ENCODE measurements around the gene SLC25A5. TPM values are rescaled to one million over a fixed set of nuclear protein-coding genes. Genes with fewer than 3 reads are reported as not detected.
"Not testable (repeated sequence)": the region's sequence is repeated elsewhere in the genome, so short reads cannot be mapped to it uniquely, and the experiment has no call there.

SLC25A5 gene
- total and polyA plus RNA-seq, 7 experiments from 2014 or later: 90.2 to 333 (median 183) TPM

DNA sequence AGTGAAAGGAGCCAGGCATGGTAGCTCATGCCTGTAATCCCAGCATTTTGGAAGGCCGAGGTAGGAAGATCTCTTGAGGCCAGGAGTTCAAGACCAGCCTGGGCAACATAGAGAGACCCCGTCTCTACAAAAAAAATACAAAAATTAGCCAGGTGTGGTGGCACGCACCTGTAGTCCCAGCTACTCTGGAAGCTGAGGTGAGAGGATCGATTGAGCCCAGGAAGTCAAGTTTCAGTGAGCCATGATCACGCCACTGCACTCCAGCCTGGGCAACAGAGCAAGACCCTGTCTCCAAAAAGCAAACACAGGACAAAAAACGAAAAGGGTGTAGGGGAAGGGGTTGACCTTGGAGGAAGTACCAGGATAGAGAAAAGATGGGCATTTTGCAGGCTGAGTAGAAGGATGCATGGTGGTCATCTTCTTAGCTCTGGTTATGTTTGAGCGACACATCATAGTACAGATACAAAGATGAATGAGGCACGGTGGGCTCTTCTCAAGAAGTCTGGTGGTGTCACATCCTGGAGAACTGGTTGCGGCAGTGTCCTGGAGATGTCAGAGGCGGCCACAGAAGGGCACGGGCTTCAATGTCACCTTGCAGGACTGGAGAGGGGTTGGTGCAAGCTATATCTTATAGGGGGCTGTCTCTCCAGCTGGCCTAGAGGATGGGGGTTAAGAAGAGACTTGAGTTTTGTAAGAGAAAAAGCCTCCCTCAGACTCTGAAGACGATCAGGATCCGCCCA, 32.0 kb downstream of the SLC25A5 start:
- no peak for ATAC-seq
- CTCF ChIA-PET: interaction anchor here (1.9 kb wide), 1 partner anchor 18 kb away, joined by 6 read pairs; no protein-coding TSS in a partner anchor
- Histone ChIP-seq H3K27me3 (ENCODE audit: control insufficient read depth in 2 of 2, insufficient read depth in 2 of 2, low read length in 2 of 2) (no peaks in the 10 kb centered on the region), H3K27ac (ENCODE audit: low read depth, low read length) (no peak overlapping the region), H3K9me3 (ENCODE audit: control insufficient read depth in 2 of 3, low read length in 3 of 3) (no peaks in the 10 kb centered on the region), H3K4me1 (ENCODE audit: control insufficient read depth in 2 of 2, insufficient read depth in 2 of 2, low read length in 2 of 2) (peaks cover 0 to 32% of the 10 kb centered on the region in 2 donors), H3K36me3 (ENCODE audit: control insufficient read depth in 2 of 3, insufficient read depth in 3 of 3, low read length in 3 of 3) (no peaks in the 10 kb centered on the region), H3K4me3 (ENCODE audit: low read length) (no peak overlapping the region)
- H3K4me3 Mint-ChIP-seq: no peak overlapping the region
- intact Hi-C loops (cut with micrococcal nuclease): loop anchor here in 1 of 2 donors (5.0 kb wide), 1 partner anchor 33 kb away; the partner anchor contains the start of gene SLC25A5
- no peaks in the 10 kb centered on the region for H3K27me3 Mint-ChIP-seq
- H3K36me3 Mint-ChIP-seq: no peaks in the 10 kb centered on the region
- peak overlapping the region in 4 of 9 donors; percentile 8 to 81 (median 41) for H3K27ac Mint-ChIP-seq
- POLR2A ChIA-PET: interaction anchor here (0.6 to 1.5 kb wide), 3 partner anchors 18 to 234 kb away, joined by 3 to 5 read pairs (median 4); no protein-coding TSS in a partner anchor
- no peak for DNase-seq
- no peaks in the 10 kb centered on the region for H3K9me3 Mint-ChIP-seq
- H3K4me1 Mint-ChIP-seq: peaks cover 12 to 43% (median 19%) of the 10 kb centered on the region in 7 donors

DNA sequence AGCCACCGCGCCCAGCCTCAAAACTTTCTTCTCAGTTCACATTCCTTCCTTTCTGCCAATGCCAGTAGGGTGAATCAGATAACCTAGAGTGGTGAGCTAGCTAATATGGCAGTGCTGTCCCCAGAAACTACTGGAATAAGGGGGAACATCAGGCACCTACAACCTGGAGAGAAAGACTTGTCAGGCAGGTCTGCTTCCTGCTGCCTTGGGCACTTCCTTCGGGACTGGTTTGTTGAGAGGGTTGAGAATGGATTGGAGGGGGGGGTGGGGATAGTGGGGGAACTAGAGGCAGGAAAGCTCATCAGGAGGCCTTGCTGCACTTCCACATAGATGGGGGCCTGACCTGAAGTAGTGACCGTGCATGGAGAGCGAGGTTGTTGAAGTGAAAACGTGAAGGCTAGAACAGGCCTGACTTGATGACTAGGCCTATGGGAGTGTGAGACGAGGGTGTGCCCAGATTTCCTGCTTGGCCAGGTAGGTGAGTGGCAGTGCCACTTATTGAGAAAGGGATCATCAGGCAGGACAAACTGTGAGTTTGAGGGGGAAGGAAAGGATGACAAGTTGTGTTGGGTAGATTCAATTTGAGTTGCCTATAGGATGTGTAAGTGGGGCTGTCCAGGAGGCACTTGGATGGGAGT, 33.4 kb downstream of the SLC25A5 start:
- H3K27ac Mint-ChIP-seq: peak overlapping the region in 8 of 9 donors; percentile 1 to 95 (median 42)
- ChIA-PET CTCF (interaction anchor here (0.7 to 1.9 kb wide), 3 partner anchors 19 to 113 kb away, joined by 3 to 6 read pairs (median 5); no protein-coding TSS in a partner anchor), POLR2A (interaction anchor here (1.5 kb wide), 1 partner anchor 19 kb away, joined by 4 read pairs; no protein-coding TSS in a partner anchor)
- intact Hi-C loops (cut with micrococcal nuclease): loop anchor here in 1 of 2 donors (1.0 to 5.0 kb wide), 2 partner anchors 13 to 34 kb away; partner anchors contain the start of gene SLC25A5
- H3K36me3 Mint-ChIP-seq: no peaks in the 10 kb centered on the region
- no peaks in the 10 kb centered on the region for H3K36me3 ChIP-seq (ENCODE audit: control insufficient read depth in 2 of 3, insufficient read depth in 3 of 3, low read length in 3 of 3)
- no peaks in the 10 kb centered on the region for H3K9me3 Mint-ChIP-seq
- no peaks in the 10 kb centered on the region for H3K27me3 ChIP-seq (ENCODE audit: control insufficient read depth in 2 of 2, insufficient read depth in 2 of 2, low read length in 2 of 2)
- H3K4me3 ChIP-seq (ENCODE audit: low read length): no peak overlapping the region
- peak overlapping the region in 3 of 10 donors; percentile 9 to 56 (median 33) for H3K4me3 Mint-ChIP-seq
- H3K27ac ChIP-seq (ENCODE audit: low read depth, low read length): peak overlapping the region; percentile 50
- no peak for ATAC-seq
- H3K4me1 Mint-ChIP-seq: peaks cover 8 to 36% (median 14%) of the 10 kb centered on the region in 7 donors
- H3K4me1 ChIP-seq (ENCODE audit: control insufficient read depth in 2 of 2, insufficient read depth in 2 of 2, low read length in 2 of 2): peaks cover 0 to 21% of the 10 kb centered on the region in 2 donors
- H3K27me3 Mint-ChIP-seq: no peaks in the 10 kb centered on the region
- no peaks in the 10 kb centered on the region for H3K9me3 ChIP-seq (ENCODE audit: control insufficient read depth in 2 of 3, low read length in 3 of 3)
- no peak for DNase-seq

DNA sequence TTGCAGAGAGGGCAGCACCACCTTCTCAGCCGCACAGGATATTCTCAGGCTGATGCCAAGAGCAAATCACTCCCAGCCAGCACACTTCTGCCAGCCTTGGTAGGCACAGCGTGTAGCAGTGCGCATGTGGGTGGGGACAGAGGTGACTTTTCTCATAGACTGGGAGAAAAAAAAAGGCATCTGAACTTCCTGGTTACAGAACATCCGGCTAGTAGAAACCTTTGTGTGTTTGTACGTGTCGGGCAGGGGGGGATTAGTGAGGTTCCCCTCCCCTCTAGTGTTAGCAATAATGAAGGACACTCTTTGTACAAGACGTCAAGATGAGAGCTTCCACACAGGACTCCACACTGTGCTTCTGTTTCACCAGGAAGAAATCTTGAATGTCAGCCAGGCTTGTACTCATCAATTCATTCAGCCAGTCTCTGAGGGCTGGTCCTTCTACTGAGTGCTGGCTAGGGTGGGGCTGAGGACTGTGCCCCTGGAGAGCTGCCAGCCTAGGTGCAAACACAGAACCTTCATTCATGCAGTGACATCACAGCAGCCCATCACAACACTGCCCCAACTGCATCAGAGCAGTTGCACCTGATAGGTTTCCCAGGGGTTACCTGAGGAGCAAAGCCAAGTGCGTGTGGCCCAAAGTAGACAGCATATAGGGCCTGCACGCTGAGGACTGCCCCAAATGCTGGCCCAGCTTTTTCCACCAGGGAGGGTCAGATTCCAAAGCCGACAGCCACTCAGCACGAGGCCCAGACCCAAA, 34.7 kb downstream of the SLC25A5 start:
- H3K27ac ChIP-seq (ENCODE audit: low read depth, low read length): peak overlapping the region; percentile 50
- Mint-ChIP-seq H3K27me3 (no peaks in the 10 kb centered on the region), H3K36me3 (no peaks in the 10 kb centered on the region), H3K4me1 (peaks cover 6 to 24% (median 14%) of the 10 kb centered on the region in 7 donors), H3K4me3 (peak overlapping the region in 8 of 10 donors; percentile 51 to 77 (median 71)), H3K9me3 (no peaks in the 10 kb centered on the region), H3K27ac (peak overlapping the region; percentile 69 to 97 (median 87))
- intact Hi-C loops (cut with micrococcal nuclease): loop anchor here in 1 of 2 donors (1.0 to 5.0 kb wide), 2 partner anchors 15 to 36 kb away; partner anchors contain the start of gene SLC25A5
- ATAC-seq (peak; percentile 85), DNase-seq (peak in 7 of 9 donors; percentile 17 to 70 (median 58))
- no peaks in the 10 kb centered on the region for H3K36me3 ChIP-seq (ENCODE audit: control insufficient read depth in 2 of 3, insufficient read depth in 3 of 3, low read length in 3 of 3)
- H3K9me3 ChIP-seq (ENCODE audit: control insufficient read depth in 2 of 3, low read length in 3 of 3): no peaks in the 10 kb centered on the region
- no peak overlapping the region for H3K4me3 ChIP-seq (ENCODE audit: low read length)
- H3K27me3 ChIP-seq (ENCODE audit: control insufficient read depth in 2 of 2, insufficient read depth in 2 of 2, low read length in 2 of 2): no peaks in the 10 kb centered on the region
- CTCF ChIA-PET: interaction anchor here (0.5 to 0.7 kb wide), 2 partner anchors 28 to 115 kb away, joined by 3 to 4 read pairs; no protein-coding TSS in a partner anchor
- POLR2A ChIA-PET: interaction anchor here (1.1 to 1.2 kb wide), 2 partner anchors 10 to 13 kb away, joined by 3 to 6 read pairs; no protein-coding TSS in a partner anchor
- H3K4me1 ChIP-seq (ENCODE audit: control insufficient read depth in 2 of 2, insufficient read depth in 2 of 2, low read length in 2 of 2): peaks cover 0 to 20% of the 10 kb centered on the region in 2 donors

DNA sequence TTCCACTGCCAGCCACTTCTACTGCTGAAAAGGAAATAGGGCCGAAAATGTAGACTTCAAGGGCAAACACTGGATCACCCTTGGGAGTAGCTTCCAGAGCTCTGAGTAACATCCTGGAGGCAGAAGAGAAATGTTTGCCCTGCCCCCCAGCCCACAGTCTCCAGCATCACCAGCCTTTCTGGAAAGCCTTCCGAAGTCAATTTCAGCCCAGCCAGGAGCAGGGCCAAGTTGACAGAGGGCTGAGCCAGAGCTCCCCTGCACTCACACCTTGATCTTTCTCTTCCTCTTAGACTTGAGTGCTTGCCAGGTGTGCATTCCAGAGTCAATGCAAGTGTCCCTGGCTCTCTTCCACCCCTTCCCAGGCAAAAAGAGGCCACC, 35.2 kb downstream of the SLC25A5 start:
- peak overlapping the region in 1 of 10 donors; percentile 36 for H3K4me3 Mint-ChIP-seq
- H3K4me1 Mint-ChIP-seq: peaks cover 6 to 24% (median 14%) of the 10 kb centered on the region in 7 donors
- H3K27me3 ChIP-seq (ENCODE audit: control insufficient read depth in 2 of 2, insufficient read depth in 2 of 2, low read length in 2 of 2): no peaks in the 10 kb centered on the region
- H3K27ac Mint-ChIP-seq: peak overlapping the region in 6 of 9 donors; percentile 14 to 96 (median 70)
- peaks cover 0 to 20% of the 10 kb centered on the region in 2 donors for H3K4me1 ChIP-seq (ENCODE audit: control insufficient read depth in 2 of 2, insufficient read depth in 2 of 2, low read length in 2 of 2)
- no peak overlapping the region for H3K4me3 ChIP-seq (ENCODE audit: low read length)
- no peaks in the 10 kb centered on the region for H3K27me3 Mint-ChIP-seq
- H3K9me3 Mint-ChIP-seq: no peaks in the 10 kb centered on the region
- no peaks in the 10 kb centered on the region for H3K36me3 ChIP-seq (ENCODE audit: control insufficient read depth in 2 of 3, insufficient read depth in 3 of 3, low read length in 3 of 3)
- no peak for DNase-seq
- no peaks in the 10 kb centered on the region for H3K9me3 ChIP-seq (ENCODE audit: control insufficient read depth in 2 of 3, low read length in 3 of 3)
- POLR2A ChIA-PET: interaction anchor here (1.1 to 1.2 kb wide), 2 partner anchors 9 to 14 kb away, joined by 3 to 6 read pairs; no protein-coding TSS in a partner anchor
- intact Hi-C loops (cut with micrococcal nuclease): loop anchor here in 1 of 2 donors (5.0 kb wide), 1 partner anchor 36 kb away; the partner anchor contains the start of gene SLC25A5
- ATAC-seq: no peak
- CTCF ChIA-PET: interaction anchor here (0.5 to 0.7 kb wide), 2 partner anchors 28 to 114 kb away, joined by 3 to 4 read pairs; no protein-coding TSS in a partner anchor
- peak overlapping the region; percentile 32 for H3K27ac ChIP-seq (ENCODE audit: low read depth, low read length)
- H3K36me3 Mint-ChIP-seq: no peaks in the 10 kb centered on the region

DNA sequence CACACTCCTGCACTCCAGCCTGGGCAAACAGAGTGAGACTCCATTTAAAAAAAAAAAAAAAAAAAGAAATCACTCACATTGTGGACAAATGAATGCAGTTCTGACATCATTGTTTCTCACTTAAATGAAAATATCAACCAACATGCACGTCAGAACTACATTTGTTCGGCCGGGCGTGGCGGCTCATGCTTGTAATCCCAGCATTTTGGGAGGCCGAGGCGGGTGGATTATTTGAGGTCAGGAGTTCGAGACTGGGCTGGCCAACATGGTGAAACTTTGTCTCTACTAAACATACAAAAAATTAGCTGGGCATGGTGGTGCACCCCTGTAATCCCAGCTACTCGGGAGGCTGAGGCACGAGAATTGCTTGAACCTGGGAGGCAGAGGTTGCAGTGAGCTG, 36.9 kb downstream of the SLC25A5 start:
- CTCF ChIA-PET: not testable (repeated sequence)

More for the DNA sequence above, 36.9 kb downstream of the SLC25A5 start:
- DNase-seq; H3K4me3 ChIP-seq (ENCODE audit: low read length); H3K9me3 Mint-ChIP-seq; H3K27me3 ChIP-seq (ENCODE audit: control insufficient read depth in 2 of 2, insufficient read depth in 2 of 2, low read length in 2 of 2); H3K27ac ChIP-seq (ENCODE audit: low read depth, low read length); H3K36me3 ChIP-seq (ENCODE audit: control insufficient read depth in 2 of 3, insufficient read depth in 3 of 3, low read length in 3 of 3); H3K36me3 Mint-ChIP-seq; H3K27me3 Mint-ChIP-seq; intact Hi-C loops (cut with micrococcal nuclease); H3K4me3 Mint-ChIP-seq; H3K9me3 ChIP-seq (ENCODE audit: control insufficient read depth in 2 of 3, low read length in 3 of 3); ATAC-seq; H3K27ac Mint-ChIP-seq: not testable (repeated sequence)
- POLR2A ChIA-PET: interaction anchor here (0.7 to 0.9 kb wide), 2 partner anchors 67 to 105 kb away, joined by 3 to 4 read pairs; no protein-coding TSS in a partner anchor
- peaks cover 6 to 24% (median 14%) of the 10 kb centered on the region in 7 donors for H3K4me1 Mint-ChIP-seq
- H3K4me1 ChIP-seq (ENCODE audit: control insufficient read depth in 2 of 2, insufficient read depth in 2 of 2, low read length in 2 of 2): peaks cover 0 to 20% of the 10 kb centered on the region in 2 donors
